Endothelial cell of umbilical vein (primary cell): Measurements from ENCODE around the gene TBX18. TPM values are rescaled to one million over a fixed set of nuclear protein-coding genes. Genes with fewer than 3 reads are reported as not detected.
A peak's percentile ranks its signal among the peaks of the same experiment; 100 is the strongest.

Source experiments
- BruUV-seq: library from RNA; stranded (reverse); fragments of 400-500 nt; replicated peaks from 2 replicates; lab custom pipeline; 2021; lab: Mats Ljungman, UMichigan
- CTCF ChIA-PET: fragments of 300-600, 350-600 bp; sonication (Branson Sonifier 250); formaldehyde crosslinking; loops from one replicate; lab custom pipeline; 2021; ENCODE audit warnings: antibody characterized with exemption, inconsistent platforms; lab: Charles Lee
- POLR2A ChIA-PET: fragments of 300-600, 350-600 bp; sonication (Branson Sonifier 250); formaldehyde crosslinking; loops from one replicate; lab custom pipeline; 2021; ENCODE audit warnings: antibody characterized with exemption, inconsistent platforms; lab: Charles Lee
- DNase-seq: peaks from one replicate; pipeline ENCODE4 v3.0.0-alpha.2; 2011; ENCODE audit warnings: low read depth, low spot score
- FAIRE-seq: peaks from 2 replicates; lab custom pipeline; 2011; peaks lifted over from hg19 to GRCh38; lab: Jason Lieb, UNC
- H2AFZ ChIP-seq: 2 replicates; pipeline ENCODE4 v1.6.0; 2012; ENCODE audit warnings: low read depth, low read length, control low read depth, inconsistent platforms
- H3K27ac ChIP-seq: 2 replicates; pipeline ENCODE4 v1.5.1; 2011; ENCODE audit warnings: low read depth, mild to moderate bottlenecking, control low read depth, low read length, moderate library complexity; ENCODE audit not compliant: insufficient read depth
- H3K27me3 ChIP-seq, 2 experiments: 2 replicates each; pipeline versions ENCODE4 v1.6.0 to v1.6.1; 2011; ENCODE audit warnings: low read length in 2 of 2, mixed read lengths in 1 of 2; ENCODE audit not compliant: control insufficient read depth in 2 of 2, insufficient read depth in 2 of 2
- H3K36me3 ChIP-seq, 2 experiments: 2 replicates in 1 of 2; 3 replicates in 1 of 2; pipeline ENCODE4 v1.5.1; 2011; ENCODE audit warnings: low read length in 2 of 2, mild to moderate bottlenecking in 1 of 2, moderate library complexity in 1 of 2; ENCODE audit not compliant: control insufficient read depth in 2 of 2, insufficient read depth in 2 of 2; ENCODE audit errors: extremely low read depth in 1 of 2
- H3K4me1 ChIP-seq: 3 replicates; pipeline ENCODE4 v1.5.1; 2011; ENCODE audit warnings: mild to moderate bottlenecking, low read length; ENCODE audit not compliant: control insufficient read depth, insufficient read depth; ENCODE audit errors: extremely low read depth
- H3K4me2 ChIP-seq: 2 replicates; pipeline ENCODE4 v1.6.1; 2011; ENCODE audit warnings: low read length, control low read depth, mixed read lengths; ENCODE audit not compliant: insufficient read depth
- H3K4me3 ChIP-seq, 3 experiments: fragments of 200-600 bp in 1 of 3; sonication (generic), shearing (Covaris generic) in 1 of 3; replicated peaks in 1 of 3; 2 replicates each; pipeline ENCODE4 v1.5.1; 2011 to 2016; ENCODE audit warnings: control low read depth in 3 of 3, low read length in 3 of 3, mild to moderate bottlenecking in 2 of 3, inconsistent platforms in 1 of 3, low read depth in 1 of 3, moderate library complexity in 1 of 3; ENCODE audit not compliant: insufficient read depth in 1 of 3
- H3K79me2 ChIP-seq: 2 replicates; pipeline ENCODE4 v1.6.0; 2012; ENCODE audit warnings: low read length, inconsistent platforms; ENCODE audit not compliant: control insufficient read depth, insufficient read depth
- H3K9ac ChIP-seq: replicated peaks from 2 replicates; pipeline ENCODE3; 2011; ENCODE audit warnings: low read length, control low read depth; ENCODE audit not compliant: insufficient read depth; ENCODE audit errors: extremely low read depth
- H3K9me1 ChIP-seq: replicated peaks from 3 replicates; pipeline ENCODE4 v1.6.0; 2011; ENCODE audit warnings: mild to moderate bottlenecking, low read length; ENCODE audit not compliant: control insufficient read depth, insufficient read depth; ENCODE audit errors: extremely low read depth
- H3K9me3 ChIP-seq: replicated peaks from 2 replicates; pipeline ENCODE4 v1.5.1; 2012; ENCODE audit warnings: low read length, inconsistent platforms; ENCODE audit not compliant: control insufficient read depth, insufficient read depth
- H4K20me1 ChIP-seq: replicated peaks from 2 replicates; pipeline ENCODE3; 2011; ENCODE audit warnings: mild to moderate bottlenecking, low read length; ENCODE audit not compliant: control insufficient read depth, insufficient read depth; ENCODE audit errors: extremely low read depth
- GATA2 ChIP-seq: IDR thresholded peaks from 2 replicates; pipeline ENCODE4 v1.7.0; 2011; ENCODE audit warnings: low read depth, mild to moderate bottlenecking, moderate library complexity, mixed read lengths, low read length; ENCODE audit not compliant: insufficient read length, insufficient read depth
- MYC ChIP-seq: IDR thresholded peaks from one replicate; pipeline ENCODE4 v1.6.1; 2011; ENCODE audit warnings: mild to moderate bottlenecking, low read depth, low read length
- POLR2A ChIP-seq: IDR thresholded peaks from 2 replicates; pipeline ENCODE4 v1.6.1; 2012; ENCODE audit warnings: low read depth, mild to moderate bottlenecking, control low read depth, low read length
- dilution Hi-C: fragments of 300-500 bp; cut with MboI; formaldehyde crosslinking; loops from one replicate; pipeline ENCODE4 v1.15.0; 2019; ENCODE audit warnings: low sequenced_read_pairs; ENCODE audit not compliant: extremely low pct_ligation_motif_present
- intact Hi-C: fragments of 100-400 bp; cut with micrococcal nuclease; formaldehyde crosslinking; loops from one replicate; pipeline ENCODE4 v1.10.0; 2022
- polyA plus RNA-seq, 4 experiments: library from polyadenylated mRNA; depleted of rRNA in 3 of 4; stranded (reverse) in 3 of 4; unstranded in 1 of 4; fragments of >200 nt; gene quantifications; 2 replicates each; pipeline versions ENCODE4 v1.2.1 to v1.2.3, GENCODE V29; 2011 to 2012; ENCODE audit warnings: missing spikeins in 1 of 4
- total RNA-seq: library from RNA; stranded (reverse); gene quantifications from 2 replicates; pipeline ENCODE4 v1.2.3, GENCODE V29; 2021
- TF ChIP-seq, protein P1 (sequence below), 2 donors: IDR thresholded peaks; 1 replicate in 1 of 2; 2 replicates in 1 of 2; pipeline ENCODE4 v1.5.1; 2011; ENCODE audit warnings: low read length in 2 of 2, mild to moderate bottlenecking in 2 of 2, moderate library complexity in 2 of 2, control low read depth in 1 of 2, inconsistent platforms in 1 of 2, low read depth in 1 of 2; ENCODE audit not compliant: insufficient read depth in 1 of 2; ENCODE audit errors: extremely low read depth in 1 of 2

The TBX18 gene
- total and polyA plus RNA-seq, 2 donors (not counting 3 experiments of a cell fraction or from before 2014, with no cell fraction given): 28.4 to 60.5 TPM

DNA sequence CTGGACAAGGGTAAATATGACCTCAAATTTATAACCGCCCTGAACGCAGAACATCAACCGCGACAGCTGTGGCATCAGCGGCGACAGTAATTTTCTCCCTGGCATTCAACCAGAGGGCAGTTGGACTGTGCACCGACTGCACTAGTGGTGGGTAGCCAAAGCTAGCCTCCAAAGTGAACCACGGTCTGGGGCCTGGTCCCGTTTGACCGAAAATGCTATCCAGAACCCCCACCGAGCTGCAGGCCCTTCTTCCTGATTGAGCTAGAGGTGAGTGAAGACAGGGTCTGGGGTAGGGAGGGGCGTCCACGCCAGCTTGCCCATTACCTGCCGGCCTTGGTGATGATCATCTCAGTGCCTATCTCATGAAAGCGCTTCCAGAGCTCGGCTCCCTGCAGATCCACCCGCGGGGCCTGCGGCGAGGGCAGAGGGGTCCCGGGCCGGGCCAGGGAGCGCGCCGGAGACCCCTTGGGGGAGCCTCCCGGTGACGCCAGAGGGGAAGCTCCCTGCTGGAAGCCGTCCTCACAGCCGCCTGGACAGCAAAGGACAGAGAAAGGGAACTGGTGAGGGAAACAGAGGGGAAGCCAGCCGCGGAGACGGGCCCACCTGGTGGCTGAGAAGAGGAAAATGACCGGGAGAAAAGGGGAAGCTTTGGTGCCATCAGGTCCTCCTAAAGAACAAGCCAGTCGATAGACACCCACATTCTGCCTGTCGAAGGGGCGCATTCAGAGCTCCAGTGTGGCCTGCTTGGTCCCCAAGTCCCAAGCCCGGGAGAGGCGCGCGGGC, 2.0 kb downstream of the TBX18 start:
- Histone ChIP-seq H3K27me3 (peaks cover 15 to 17% of the 10 kb centered on the region in 2 experiments), H3K27ac (peak overlapping the region; percentile 79), H3K4me2 (peak overlapping the region; percentile 97), H3K9me3 (no peaks in the 10 kb centered on the region), H4K20me1 (no peaks in the 10 kb centered on the region), H3K79me2 (peaks cover 57% of the 10 kb centered on the region), H3K9ac (peak overlapping the region; percentile 84), H3K36me3 (peaks cover 0 to 7% of the 10 kb centered on the region in 2 experiments), H2AFZ (peak overlapping the region; percentile 87), H3K4me3 (peak overlapping the region; percentile 63 to 95 (median 68)), H3K9me1 (no peaks in the 10 kb centered on the region), H3K4me1 (peaks cover 38% of the 10 kb centered on the region)
- POLR2A ChIA-PET: interaction anchor here (0.8 to 1.5 kb wide), 2 partner anchors 12 to 336 kb away, joined by 3 to 5 read pairs; no protein-coding TSS in a partner anchor
- intact Hi-C loops (loop anchor here (1.0 to 10.0 kb wide), 9 partner anchors 95 to 912 kb away; partner anchors contain the start of gene SYNCRIP), dilution Hi-C loops (no loop called here)
- FAIRE-seq: no peak
- BruUV-seq: no TSS peak
- peak; percentile 74 for DNase-seq
- CTCF ChIA-PET: interaction anchor here (0.8 to 5.5 kb wide), 34 partner anchors 10 to 903 kb away, joined by 3 to 74 read pairs (median 6); partner anchors contain the start of genes CEP162 and CYB5R4
- TF ChIP-seq MYC: no peak
- TF ChIP-seq GATA2: no peak
- TF ChIP-seq, protein P1, sequence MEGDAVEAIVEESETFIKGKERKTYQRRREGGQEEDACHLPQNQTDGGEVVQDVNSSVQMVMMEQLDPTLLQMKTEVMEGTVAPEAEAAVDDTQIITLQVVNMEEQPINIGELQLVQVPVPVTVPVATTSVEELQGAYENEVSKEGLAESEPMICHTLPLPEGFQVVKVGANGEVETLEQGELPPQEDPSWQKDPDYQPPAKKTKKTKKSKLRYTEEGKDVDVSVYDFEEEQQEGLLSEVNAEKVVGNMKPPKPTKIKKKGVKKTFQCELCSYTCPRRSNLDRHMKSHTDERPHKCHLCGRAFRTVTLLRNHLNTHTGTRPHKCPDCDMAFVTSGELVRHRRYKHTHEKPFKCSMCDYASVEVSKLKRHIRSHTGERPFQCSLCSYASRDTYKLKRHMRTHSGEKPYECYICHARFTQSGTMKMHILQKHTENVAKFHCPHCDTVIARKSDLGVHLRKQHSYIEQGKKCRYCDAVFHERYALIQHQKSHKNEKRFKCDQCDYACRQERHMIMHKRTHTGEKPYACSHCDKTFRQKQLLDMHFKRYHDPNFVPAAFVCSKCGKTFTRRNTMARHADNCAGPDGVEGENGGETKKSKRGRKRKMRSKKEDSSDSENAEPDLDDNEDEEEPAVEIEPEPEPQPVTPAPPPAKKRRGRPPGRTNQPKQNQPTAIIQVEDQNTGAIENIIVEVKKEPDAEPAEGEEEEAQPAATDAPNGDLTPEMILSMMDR (IDR thresholded peaks at IDR 0.05; ENCODE audit: extremely low read depth in 1 of 2, insufficient read depth in 1 of 2, low read depth in 1 of 2, low read length in 2 of 2): peak; percentile 32 to 51
- no peak for TF ChIP-seq POLR2A
